Measurements from ENCODE around the gene KCNN1. TPM values are rescaled to one million over a fixed set of nuclear protein-coding genes. Genes with fewer than 3 reads are reported as not detected.
"Not testable (repeated sequence)": the region's sequence is repeated elsewhere in the genome, so short reads cannot be mapped to it uniquely, and the experiment has no call there.

The KCNN1 gene
- total RNA-seq, 1 donor from 2014 or later = under 0.01 TPM

- peak; percentile 41 for DNase-seq
Observed at GRCh38 chr19:18001777-18002345, 35.0 kb downstream of the KCNN1 start.

- no peak for DNase-seq
Observed at GRCh38 chr19:18002347-18002850, 35.5 kb downstream of the KCNN1 start.

- not testable (repeated sequence) for DNase-seq
Observed at GRCh38 chr19:18005750-18006149, 38.8 kb downstream of the KCNN1 start.

GRCh38 chr19:18007044-18007916, 40.4 kb downstream of the KCNN1 start:
- DNase-seq = peak; percentile 86

DNA sequence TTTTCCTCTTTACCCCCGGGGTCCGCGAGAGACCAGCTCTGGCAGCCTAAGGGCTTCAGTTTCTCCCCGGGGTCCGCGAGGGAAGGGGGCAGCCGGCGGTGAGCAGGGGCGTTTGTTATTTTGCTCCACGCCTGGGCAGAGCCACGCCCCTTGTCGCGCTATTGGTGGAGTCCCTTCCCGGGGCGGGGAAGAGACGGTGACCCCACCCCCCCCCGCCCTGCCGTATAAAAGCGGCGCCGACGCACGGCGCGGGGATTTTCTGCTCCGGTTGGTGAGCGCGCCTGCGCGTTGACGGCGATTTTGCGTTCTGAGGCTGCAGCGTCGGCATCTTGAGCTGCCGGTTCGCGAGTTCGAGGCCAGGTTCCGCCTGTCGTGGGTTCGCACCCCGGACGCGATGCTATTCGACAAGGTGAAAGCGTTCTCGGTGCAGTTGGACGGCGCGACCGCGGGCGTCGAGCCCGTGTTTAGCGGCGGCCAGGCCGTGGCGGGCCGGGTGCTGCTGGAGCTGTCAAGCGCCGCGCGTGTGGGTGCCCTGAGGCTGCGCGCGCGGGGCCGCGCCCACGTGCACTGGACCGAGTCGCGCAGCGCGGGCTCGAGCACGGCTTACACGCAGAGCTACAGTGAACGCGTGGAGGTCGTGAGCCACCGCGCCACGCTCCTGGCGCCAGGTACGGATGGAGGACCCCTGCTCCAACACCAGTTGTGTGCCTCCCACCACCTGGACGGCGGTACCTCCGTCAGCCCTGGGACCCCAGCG, 41.2 kb downstream of the KCNN1 start, which contains the start of gene ARRDC2:
Gene ARRDC2 (plus strand): TSS at position 254 of the 757 bp plus-strand sequence. CDS start 141 bp downstream, at position 395.
- DNase-seq = peak; percentile 94

DNA sequence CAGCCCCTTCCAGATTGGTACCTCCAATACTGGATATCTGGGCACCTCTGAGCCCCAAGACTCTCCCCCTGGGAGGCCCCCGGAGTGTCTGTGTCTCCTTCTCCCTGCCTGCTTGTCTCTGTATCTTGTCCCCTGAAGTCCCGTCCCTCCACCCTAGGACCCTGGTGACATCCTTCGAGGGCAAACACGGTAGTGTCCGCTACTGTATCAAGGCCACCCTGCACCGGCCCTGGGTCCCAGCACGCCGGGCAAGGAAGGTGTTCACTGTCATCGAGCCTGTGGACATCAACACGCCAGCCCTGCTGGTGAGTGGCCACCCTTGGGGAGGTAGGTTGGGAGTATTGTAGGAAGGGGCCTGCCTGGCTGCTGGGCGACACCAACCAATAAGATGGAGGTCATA, 41.9 kb downstream of the KCNN1 start:
- DNase-seq = no peak

DNA sequence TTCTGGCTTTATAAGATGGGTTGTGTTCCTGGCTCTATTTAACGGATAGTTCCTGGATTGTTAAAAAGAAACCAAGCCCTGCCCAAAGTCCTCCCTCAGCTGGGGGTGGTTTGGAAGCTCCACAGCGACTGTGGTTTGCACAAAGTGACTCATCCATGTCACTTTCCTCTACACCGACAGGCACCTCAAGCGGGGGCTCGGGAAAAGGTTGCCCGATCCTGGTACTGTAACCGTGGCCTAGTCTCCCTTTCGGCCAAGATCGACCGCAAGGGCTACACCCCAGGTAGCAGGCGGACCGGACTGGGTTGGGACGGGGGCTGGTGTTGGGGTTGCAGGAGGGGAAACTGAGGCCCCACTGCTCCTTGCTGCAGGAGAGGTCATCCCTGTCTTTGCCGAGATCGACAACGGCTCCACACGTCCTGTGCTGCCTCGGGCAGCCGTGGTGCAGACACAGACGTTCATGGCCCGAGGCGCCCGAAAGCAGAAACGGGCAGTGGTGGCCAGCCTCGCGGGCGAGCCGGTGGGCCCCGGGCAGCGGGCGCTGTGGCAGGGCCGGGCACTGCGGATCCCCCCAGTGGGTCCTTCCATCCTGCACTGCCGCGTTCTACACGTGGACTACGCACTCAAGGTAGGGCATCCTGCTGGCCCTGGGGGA, 42.6 kb downstream of the KCNN1 start:
- DNase-seq = no peak

GRCh38 chr19:18010149-18010548, 43.2 kb downstream of the KCNN1 start:
- DNase-seq = no peak

DNA sequence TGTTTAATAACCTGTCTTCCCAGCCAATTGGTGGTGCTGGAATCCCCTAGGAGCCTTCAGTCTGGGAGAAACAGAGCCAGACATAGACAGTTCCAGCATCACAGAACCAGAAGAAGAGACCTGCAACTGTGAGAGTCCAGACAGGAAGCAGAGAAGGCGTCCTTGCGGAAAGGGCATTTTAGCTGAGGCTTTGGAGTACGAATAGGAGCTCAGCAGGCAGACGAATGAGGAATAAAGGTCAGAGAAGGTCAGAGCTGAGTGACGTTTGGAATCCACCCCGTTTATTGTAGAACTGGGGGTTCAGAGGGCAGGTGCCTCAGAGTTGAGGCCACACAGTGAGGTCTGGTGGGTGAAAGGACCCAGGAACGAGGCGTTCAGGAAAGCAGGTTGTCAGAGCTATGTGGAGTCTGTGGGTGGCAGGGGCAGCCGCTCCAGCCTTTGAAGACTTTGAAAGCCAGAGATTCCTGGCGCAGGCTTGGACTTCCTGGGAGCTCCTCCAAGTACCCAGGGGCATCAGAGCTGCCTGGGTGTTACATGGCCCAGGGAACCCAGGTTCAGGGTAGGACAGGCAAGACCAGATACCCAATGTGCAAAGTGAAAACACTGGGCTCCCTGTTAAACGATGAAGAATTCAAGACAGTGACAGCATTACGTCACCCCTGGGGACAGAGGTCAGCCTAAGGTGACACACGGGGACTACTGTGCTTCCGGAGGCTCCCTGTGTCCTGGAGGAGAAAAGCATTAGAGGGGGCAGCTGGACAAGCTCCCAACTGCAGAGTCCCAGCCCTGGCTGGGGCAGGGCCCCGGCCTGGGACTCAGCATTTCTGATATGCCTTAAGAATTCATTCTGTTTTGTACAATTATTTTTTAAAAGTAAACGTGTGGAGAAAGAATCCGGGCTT, 46.6 kb downstream of the KCNN1 start:
- no peak for DNase-seq

DNA sequence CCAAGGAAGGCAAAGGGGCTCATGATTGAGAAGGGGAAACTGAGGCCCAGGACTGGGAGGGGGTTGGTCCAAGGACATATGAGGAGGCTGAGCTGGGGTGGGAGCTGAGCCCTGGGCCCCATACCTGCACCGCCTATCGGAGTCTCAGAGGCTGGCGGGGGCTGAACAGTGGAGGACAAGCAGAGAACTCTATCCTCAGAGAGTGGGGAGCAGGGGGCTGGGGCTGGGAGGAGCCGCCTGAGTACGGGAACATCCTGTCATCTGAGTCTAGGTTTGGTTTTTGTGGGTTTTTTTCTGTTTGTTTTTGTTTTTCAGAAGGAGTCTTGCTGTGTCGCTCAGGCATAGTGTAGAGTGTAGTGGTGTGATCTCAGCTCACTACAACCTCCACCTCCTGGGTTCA, 47.3 kb downstream of the KCNN1 start:
- no peak for DNase-seq

- no peak for DNase-seq
Observed at GRCh38 chr19:18016209-18016910, 49.5 kb downstream of the KCNN1 start.

GRCh38 chr19:18017275-18018083, 50.6 kb downstream of the KCNN1 start:
- DNase-seq = peak; percentile 72

DNA sequence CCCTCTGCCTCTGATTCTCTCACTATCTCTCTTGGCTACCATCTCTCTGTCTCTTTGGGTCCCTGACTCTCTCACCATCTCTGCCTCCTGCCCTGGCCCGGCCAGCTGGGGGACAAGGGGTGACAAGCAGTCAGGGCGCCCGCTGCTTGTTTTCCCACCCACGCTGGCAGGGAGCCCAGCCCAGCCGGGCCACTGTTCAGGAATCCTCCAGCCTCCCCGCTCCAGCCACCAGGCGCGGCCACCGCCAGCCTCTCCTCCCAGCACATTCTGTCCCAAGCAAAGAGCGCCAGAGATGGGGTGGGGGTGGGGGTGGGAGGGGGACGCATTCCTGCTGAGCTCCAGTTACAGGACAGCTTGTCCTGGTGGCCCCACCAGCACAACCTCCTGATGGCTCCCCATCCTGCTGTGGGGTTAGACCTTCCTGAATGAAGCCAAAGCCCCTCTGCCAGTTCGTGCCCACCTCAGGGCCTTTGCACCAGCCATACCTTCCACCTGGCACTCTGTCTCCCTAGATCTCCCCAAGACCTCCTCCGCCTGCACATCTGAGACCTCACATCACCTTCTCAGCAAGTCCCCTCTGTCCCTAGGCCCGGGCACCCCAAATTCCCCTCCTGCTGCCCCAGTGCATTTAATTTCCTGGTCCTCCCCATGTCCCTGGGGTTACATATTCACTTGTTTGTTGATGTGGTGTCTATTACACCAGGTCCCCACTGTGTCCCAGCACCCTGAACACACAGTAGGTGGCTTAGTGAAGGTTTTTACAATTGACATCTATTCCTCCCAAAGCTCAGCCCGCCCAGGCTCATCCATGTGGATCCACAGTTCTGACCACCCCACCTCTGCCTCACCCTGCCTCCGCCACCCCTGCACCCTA, 53.5 kb downstream of the KCNN1 start:
- DNase-seq = peak; percentile 78

- DNase-seq = peak; percentile 97
Observed at GRCh38 chr19:18021121-18021755, 54.3 kb downstream of the KCNN1 start.

- DNase-seq = peak; percentile 98
Observed at GRCh38 chr19:18023622-18024251, 56.8 kb downstream of the KCNN1 start.

GRCh38 chr19:18027151-18027550, 60.2 kb downstream of the KCNN1 start:
- DNase-seq = no peak

- DNase-seq = peak; percentile 76
Observed at GRCh38 chr19:18029617-18030338, 62.9 kb downstream of the KCNN1 start.

Data from dermis blood vessel endothelial cell (primary cell).